ENCODE results near the gene IL1RN. TPM values are rescaled to one million over a fixed set of nuclear protein-coding genes. Genes with fewer than 3 reads are reported as not detected.

The IL1RN gene
- total and polyA plus RNA-seq, 2 donors (not counting 3 experiments of a cell fraction or from before 2014, with no cell fraction given), result not detected

GRCh38 chr2:113138428-113139322, 11.3 kb downstream of the IL1RN start:
- no peak overlapping the region for H3K4me2 ChIP-seq (ENCODE audit: insufficient read depth, low read length)
- FAIRE-seq (peak; percentile 77), DNase-seq (ENCODE audit: low read depth, low spot score) (peak; percentile 62)
- H3K36me3 ChIP-seq (ENCODE audit: control insufficient read depth in 2 of 2, extremely low read depth in 1 of 2, insufficient read depth in 2 of 2, low read length in 2 of 2), result no peaks in the 10 kb centered on the region
- H4K20me1 ChIP-seq (replicated peaks; ENCODE audit: control insufficient read depth, extremely low read depth, insufficient read depth, low read length), result no peaks in the 10 kb centered on the region
- H3K27me3 ChIP-seq (ENCODE audit: control insufficient read depth in 2 of 2, insufficient read depth in 2 of 2, low read length in 2 of 2), result peaks cover 0 to 6% of the 10 kb centered on the region in 2 experiments
- dilution Hi-C loops (cut with MboI; ENCODE audit: extremely low pct_ligation_motif_present, low sequenced_read_pairs) (no loop called here), intact Hi-C loops (cut with micrococcal nuclease) (loop anchor here (1.0 kb wide), 1 partner anchor 252 kb away; no protein-coding TSS in a partner anchor)
- H3K9ac ChIP-seq (replicated peaks; ENCODE audit: extremely low read depth, insufficient read depth, low read length), result no peak overlapping the region
- BruUV-seq (replicated peaks), result no TSS peak
- H3K79me2 ChIP-seq (ENCODE audit: control insufficient read depth, insufficient read depth, low read length), result no peaks in the 10 kb centered on the region
- TF ChIP-seq, protein P1, sequence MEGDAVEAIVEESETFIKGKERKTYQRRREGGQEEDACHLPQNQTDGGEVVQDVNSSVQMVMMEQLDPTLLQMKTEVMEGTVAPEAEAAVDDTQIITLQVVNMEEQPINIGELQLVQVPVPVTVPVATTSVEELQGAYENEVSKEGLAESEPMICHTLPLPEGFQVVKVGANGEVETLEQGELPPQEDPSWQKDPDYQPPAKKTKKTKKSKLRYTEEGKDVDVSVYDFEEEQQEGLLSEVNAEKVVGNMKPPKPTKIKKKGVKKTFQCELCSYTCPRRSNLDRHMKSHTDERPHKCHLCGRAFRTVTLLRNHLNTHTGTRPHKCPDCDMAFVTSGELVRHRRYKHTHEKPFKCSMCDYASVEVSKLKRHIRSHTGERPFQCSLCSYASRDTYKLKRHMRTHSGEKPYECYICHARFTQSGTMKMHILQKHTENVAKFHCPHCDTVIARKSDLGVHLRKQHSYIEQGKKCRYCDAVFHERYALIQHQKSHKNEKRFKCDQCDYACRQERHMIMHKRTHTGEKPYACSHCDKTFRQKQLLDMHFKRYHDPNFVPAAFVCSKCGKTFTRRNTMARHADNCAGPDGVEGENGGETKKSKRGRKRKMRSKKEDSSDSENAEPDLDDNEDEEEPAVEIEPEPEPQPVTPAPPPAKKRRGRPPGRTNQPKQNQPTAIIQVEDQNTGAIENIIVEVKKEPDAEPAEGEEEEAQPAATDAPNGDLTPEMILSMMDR (IDR thresholded peaks at IDR 0.05; ENCODE audit: extremely low read depth in 1 of 2, insufficient read depth in 1 of 2, low read depth in 1 of 2, low read length in 2 of 2), result peak; percentile 47 to 69
- no peak for TF ChIP-seq EZH2 (IDR thresholded peaks at IDR 0.05; ENCODE audit: borderline replicate concordance, low read depth, low read length, severe bottlenecking)
- no peaks in the 10 kb centered on the region for H3K4me1 ChIP-seq (ENCODE audit: control insufficient read depth, extremely low read depth, insufficient read depth, low read length)
- no peaks in the 10 kb centered on the region for H3K9me1 ChIP-seq (replicated peaks; ENCODE audit: control insufficient read depth, extremely low read depth, insufficient read depth, low read length)
- CTCF ChIA-PET, result interaction anchor here (0.6 to 6.0 kb wide), 52 partner anchors 9 to 269 kb away, joined by 3 to 310 read pairs (median 5); partner anchors contain the start of gene PAX8
- POLR2A ChIA-PET, result interaction anchor here (0.7 kb wide), 1 partner anchor 758 kb away, joined by 3 read pairs; no protein-coding TSS in a partner anchor
- H2AFZ ChIP-seq (ENCODE audit: low read depth, low read length), result no peak overlapping the region
- no peak overlapping the region for H3K4me3 ChIP-seq (replicated peaks in 1 of 3; ENCODE audit: insufficient read depth in 1 of 3, low read depth in 1 of 3, low read length in 3 of 3)
- no peak overlapping the region for H3K27ac ChIP-seq (ENCODE audit: insufficient read depth, low read depth, low read length)
- H3K9me3 ChIP-seq (replicated peaks; ENCODE audit: control insufficient read depth, insufficient read depth, low read length), result no peaks in the 10 kb centered on the region

DNA sequence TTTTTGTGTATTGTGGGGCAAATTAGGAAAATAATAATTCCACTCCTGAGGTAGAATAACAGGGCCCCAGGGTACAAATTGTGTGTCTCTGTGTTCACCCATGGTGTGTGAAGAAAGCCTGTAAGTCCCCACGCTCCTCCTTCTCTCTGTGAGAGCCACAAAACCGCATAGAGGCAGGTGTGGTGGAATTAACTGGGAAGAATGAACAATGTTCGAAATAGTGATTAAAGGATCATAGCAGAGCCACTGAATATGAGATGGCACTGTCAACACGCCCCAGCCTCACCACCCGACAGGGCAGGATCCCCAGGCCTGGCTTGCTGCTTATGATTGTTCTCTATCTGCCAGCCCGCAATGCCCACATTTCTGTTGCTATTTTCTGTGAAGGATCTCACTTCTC, 14.1 kb downstream of the IL1RN start:
- ChIA-PET POLR2A (no interaction called here), CTCF (interaction anchor here (1.4 to 1.8 kb wide), 3 partner anchors 57 to 249 kb away, joined by 3 to 8 read pairs (median 7); no protein-coding TSS in a partner anchor)
- H3K79me2 ChIP-seq (ENCODE audit: control insufficient read depth, insufficient read depth, low read length), result no peaks in the 10 kb centered on the region
- H3K36me3 ChIP-seq (ENCODE audit: control insufficient read depth in 2 of 2, extremely low read depth in 1 of 2, insufficient read depth in 2 of 2, low read length in 2 of 2), result no peaks in the 10 kb centered on the region
- no peak for DNase-seq (ENCODE audit: low read depth, low spot score)
- H3K9ac ChIP-seq (replicated peaks; ENCODE audit: extremely low read depth, insufficient read depth, low read length), result no peak overlapping the region
- no peaks in the 10 kb centered on the region for H3K9me3 ChIP-seq (replicated peaks; ENCODE audit: control insufficient read depth, insufficient read depth, low read length)
- H2AFZ ChIP-seq (ENCODE audit: low read depth, low read length), result no peak overlapping the region
- peaks cover 0 to 3% of the 10 kb centered on the region in 2 experiments for H3K27me3 ChIP-seq (ENCODE audit: control insufficient read depth in 2 of 2, insufficient read depth in 2 of 2, low read length in 2 of 2)
- BruUV-seq (replicated peaks), result no TSS peak
- H3K4me2 ChIP-seq (ENCODE audit: insufficient read depth, low read length), result no peak overlapping the region
- no peak overlapping the region for H3K27ac ChIP-seq (ENCODE audit: insufficient read depth, low read depth, low read length)
- no peaks in the 10 kb centered on the region for H4K20me1 ChIP-seq (replicated peaks; ENCODE audit: control insufficient read depth, extremely low read depth, insufficient read depth, low read length)
- H3K4me1 ChIP-seq (ENCODE audit: control insufficient read depth, extremely low read depth, insufficient read depth, low read length), result no peaks in the 10 kb centered on the region
- H3K9me1 ChIP-seq (replicated peaks; ENCODE audit: control insufficient read depth, extremely low read depth, insufficient read depth, low read length), result no peaks in the 10 kb centered on the region
- TF ChIP-seq, protein P1 (IDR thresholded peaks at IDR 0.05; ENCODE audit: extremely low read depth in 1 of 2, insufficient read depth in 1 of 2, low read depth in 1 of 2, low read length in 2 of 2), result no peak
- TF ChIP-seq MAX (IDR thresholded peaks at IDR 0.05; ENCODE audit: insufficient read depth, insufficient read length) (no peak), JUN (IDR thresholded peaks at IDR 0.05; ENCODE audit: borderline replicate concordance, insufficient read depth, insufficient read length, low read depth) (no peak), EZH2 (IDR thresholded peaks at IDR 0.05; ENCODE audit: borderline replicate concordance, low read depth, low read length, severe bottlenecking) (no peak), FOS (IDR thresholded peaks at IDR 0.05; ENCODE audit: borderline replicate concordance, insufficient read depth, low read length) (no peak), POLR2AphosphoS5 (IDR thresholded peaks at IDR 0.05; ENCODE audit: insufficient read depth, low read depth, low read length) (no peak), POLR2A (IDR thresholded peaks at IDR 0.05; ENCODE audit: low read depth, low read length) (no peak), GATA2 (IDR thresholded peaks at IDR 0.05; ENCODE audit: insufficient read depth, insufficient read length, low read depth, low read length) (no peak), MYC (IDR thresholded peaks at IDR 0.05; ENCODE audit: low read depth, low read length) (no peak)
- H3K4me3 ChIP-seq (replicated peaks in 1 of 3; ENCODE audit: insufficient read depth in 1 of 3, low read depth in 1 of 3, low read length in 3 of 3), result no peak overlapping the region
- dilution Hi-C loops (cut with MboI; ENCODE audit: extremely low pct_ligation_motif_present, low sequenced_read_pairs), result no loop called here
- intact Hi-C loops (cut with micrococcal nuclease), result no loop called here
- no peak for FAIRE-seq
